Activated naive CD8-positive, alpha-beta T cell treated with anti-CD3 and anti-CD28 coated beads, Interleukin-2, amount 50 U/mL, for 16 hours (primary cell): ENCODE measurements around the gene HLA-DMA.

ENCODE experiments used
- DNase-seq: peaks from one replicate; pipeline ENCODE4 v3.0.0-alpha.2; 2020; ENCODE audit warnings: low read depth, low spot score

The HLA-DMA gene

DNA sequence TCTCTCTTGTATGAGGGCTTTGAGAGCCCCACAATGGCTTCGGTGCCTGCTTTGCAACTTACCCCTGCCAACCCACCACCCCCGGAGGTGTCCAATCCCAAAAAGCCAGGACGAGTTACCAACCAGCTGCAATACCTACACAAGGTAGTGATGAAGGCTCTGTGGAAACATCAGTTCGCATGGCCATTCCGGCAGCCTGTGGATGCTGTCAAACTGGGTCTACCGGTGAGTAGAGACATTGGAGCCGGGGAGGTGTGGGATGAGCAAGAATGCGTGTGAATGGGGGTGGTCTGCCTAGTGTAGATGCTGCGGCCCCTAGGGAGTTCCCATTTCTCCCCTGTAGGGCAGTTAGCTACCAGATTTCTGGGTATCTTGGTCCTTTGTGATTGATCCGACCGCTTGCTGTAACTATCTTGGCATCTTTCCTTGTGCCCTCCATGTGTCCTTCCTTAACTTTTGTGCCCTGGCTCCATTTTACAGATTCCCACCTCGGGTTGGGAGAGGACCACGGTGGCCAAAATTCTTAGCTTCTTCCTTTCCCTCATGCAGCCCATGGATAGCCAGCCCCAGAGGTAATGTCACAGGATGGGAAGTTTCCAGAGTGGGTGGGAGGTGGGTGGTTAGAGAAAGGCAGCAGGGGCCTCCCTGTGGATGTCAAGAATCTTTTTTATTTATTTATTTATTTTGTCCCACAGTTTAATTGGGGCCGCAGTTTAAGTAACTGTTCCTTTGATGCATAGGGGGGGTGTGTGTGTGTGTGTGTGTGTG is 21.8 kb upstream of the HLA-DMA start:
- no peak for DNase-seq

DNA sequence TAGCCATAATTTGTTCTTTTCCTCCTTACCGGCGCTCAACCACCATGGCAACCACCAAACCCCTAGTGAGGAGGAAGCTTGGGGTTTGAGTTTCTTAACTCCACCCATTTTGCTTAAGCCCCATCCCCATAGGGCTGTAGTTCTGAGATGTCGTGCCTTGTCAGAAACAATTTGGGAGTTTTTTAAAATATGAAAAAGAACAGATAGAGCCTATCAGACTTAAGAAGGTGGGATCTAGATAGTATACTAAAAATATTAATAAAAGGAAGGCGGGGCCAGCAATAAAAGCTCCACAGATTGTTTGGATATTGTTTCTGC is 21.1 kb upstream of the HLA-DMA start:
- DNase-seq, result no peak

DNA sequence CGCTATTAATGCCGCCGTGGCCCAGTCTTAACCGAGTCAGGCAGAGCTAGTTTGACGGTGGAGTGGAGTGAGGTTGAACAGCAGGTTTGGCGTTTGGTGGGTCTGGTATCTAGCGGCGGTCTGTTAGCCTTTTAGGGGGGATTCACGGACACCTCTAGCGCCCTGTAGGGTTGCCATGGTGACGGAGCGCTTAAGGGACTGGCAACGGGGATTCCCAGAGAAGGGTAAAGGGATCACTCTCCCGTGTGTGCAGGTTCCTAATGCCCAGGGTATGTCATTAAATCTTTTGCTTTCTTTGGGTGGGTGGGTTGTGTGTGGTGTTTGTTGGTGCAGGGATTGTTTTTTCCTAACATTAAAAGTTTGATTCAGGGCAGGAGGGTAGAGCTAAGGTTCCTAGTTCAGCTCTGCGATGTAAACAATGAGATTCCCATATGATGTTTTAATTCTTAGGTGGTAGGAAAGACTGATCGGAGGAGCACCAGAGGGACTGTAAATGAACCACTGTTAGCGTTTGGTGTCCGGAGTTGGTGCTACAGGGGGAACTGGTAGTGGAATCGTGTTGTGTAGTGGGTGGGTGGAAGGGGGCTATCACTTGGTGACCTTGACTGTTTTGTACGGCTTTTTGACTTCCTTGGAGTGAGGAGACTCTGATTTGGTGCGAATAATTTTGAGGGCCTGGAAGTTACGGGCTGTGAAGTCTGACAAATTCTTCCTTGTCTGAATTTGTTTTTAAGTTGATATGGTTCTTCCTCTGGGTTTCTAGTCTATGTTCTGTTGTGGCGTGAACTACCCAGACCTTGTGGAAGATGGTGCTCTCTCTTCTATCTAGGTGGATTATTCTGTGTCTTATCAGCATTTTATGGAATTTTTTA is 20.5 kb upstream of the HLA-DMA start:
- no peak for DNase-seq

DNA sequence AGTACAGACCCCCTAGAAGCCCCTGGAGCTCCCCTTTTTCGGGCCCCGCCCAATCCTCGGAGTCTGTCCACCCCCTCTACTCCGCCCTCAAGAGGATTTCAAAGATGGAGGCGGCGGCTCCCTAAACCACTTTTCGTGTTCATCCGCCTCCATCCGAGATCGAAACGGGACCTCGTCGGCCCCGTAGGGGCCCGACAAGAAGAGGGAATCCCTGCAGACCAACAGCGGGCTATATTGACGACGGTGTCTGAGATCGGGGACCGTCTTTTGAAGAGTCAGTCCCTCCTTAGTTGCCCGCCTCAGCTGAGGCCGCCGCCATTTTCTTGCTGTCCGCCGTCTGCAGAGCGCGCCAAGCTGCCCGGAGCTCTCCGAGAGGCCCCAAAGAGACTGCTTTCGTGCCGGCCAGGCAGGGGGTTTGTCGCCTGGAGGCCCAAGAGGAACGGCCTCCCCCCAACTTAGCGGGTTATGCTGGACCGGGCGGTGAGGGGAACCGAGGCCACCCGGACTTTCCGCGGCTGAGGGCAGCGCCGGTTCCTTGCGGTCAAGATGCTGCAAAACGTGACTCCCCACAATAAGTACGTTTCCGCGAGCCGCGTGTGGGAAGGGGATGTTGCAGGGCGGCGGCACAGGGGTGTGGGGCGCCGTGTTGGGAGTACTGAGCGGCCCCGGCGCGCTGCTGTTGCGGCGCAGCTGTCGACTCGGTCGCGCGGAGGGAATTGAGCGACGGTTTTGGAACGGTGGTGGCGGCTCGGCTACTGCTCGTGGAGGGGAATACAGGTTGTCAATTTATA is 19.7 kb upstream of the HLA-DMA start:
- no peak for DNase-seq

DNA sequence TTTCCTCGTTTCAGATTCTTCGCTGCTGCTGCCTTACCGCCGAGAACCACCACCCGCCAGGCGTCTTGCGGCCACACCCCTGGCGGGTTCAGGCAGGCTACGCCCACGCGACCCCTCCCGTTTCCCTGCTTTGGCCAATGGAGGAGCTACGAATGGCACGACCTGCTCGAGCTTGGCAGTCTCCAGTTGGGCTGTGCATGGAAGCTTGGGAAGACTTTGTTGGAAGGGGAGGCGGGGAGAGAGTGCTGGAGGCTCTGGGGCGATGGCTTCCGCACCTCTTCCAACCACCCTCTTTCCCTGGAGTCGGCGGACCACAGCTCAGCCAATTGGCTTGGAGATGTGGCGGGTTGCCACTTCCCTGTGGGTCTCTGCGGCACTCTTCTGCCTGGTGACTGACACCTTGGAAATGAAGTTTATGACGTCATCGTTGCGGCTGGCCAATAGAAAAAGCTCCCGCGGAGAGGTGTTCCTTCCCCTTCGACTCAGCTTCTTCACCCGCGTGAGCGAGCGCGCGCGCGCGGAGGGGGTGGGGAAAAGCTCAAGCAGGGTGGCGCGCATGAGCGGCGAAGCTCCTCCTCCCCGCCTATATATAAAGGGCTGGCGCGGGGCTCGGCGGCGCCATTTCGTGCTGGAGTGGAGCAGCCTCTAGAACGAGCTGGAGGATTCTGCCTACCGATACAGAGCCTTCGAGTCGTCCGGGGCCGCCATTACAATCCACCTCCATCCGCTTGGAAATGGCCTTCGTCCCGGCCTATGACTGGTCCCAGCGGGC is 18.9 kb upstream of the HLA-DMA start:
- peak; percentile 98 for DNase-seq

DNA sequence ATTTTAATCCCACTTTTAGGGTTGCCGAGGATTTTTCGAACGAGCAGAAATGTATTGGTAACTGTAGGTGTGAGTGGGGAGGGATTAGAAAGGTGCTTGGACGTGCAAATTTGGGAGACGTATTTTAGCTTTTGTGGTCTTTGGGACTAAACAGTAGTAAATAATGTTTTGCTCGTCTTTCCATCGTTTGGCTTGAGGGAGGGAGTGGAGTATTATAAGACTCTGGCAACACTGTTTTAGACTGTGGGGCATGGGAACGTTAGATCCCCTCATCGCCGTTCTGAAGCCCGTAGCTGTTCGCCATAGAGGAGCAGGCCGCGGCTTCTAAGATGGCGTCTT is 18.3 kb upstream of the HLA-DMA start:
- DNase-seq, result no peak

DNA sequence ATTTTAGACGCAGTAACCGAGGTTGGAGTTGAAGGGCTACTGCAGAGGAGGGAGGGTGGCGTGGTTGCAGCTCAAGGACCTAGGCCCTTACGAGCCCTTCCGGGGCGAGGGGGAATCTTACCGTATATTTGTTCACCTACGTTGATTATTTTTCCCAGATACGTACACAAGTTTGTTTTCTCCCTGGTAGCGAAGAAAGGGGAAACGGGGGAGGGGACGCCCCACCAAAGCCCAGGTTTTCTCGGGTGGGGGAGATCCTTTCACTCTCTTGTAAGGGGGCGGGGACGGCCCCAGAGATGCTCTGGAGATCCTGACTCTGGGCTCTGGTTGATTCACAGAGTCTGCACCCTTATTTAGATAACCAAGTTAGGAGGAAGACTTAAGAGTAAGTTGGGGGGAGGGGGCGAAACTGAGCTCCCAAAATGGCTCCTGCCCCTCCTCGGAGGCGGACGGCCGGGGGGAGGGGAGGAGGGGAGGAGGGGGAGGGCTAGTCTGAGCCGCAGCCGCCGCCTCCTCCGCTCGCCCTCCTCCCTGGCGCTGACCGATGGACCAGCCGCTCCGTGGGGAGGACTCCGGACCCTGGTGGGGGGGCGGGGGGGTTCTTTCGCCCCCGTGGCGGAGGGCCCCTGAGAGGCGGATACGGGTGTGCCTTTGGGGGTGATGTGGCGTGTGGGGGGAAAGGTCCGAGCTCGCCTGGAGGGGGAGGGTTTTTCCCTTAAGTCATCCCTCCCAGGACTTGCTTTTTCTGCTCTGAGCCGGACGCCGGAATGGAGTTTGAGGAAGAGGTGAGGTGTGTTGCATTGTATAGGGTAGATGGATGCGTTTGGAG is 17.7 kb upstream of the HLA-DMA start:
- peak; percentile 70 for DNase-seq

DNA sequence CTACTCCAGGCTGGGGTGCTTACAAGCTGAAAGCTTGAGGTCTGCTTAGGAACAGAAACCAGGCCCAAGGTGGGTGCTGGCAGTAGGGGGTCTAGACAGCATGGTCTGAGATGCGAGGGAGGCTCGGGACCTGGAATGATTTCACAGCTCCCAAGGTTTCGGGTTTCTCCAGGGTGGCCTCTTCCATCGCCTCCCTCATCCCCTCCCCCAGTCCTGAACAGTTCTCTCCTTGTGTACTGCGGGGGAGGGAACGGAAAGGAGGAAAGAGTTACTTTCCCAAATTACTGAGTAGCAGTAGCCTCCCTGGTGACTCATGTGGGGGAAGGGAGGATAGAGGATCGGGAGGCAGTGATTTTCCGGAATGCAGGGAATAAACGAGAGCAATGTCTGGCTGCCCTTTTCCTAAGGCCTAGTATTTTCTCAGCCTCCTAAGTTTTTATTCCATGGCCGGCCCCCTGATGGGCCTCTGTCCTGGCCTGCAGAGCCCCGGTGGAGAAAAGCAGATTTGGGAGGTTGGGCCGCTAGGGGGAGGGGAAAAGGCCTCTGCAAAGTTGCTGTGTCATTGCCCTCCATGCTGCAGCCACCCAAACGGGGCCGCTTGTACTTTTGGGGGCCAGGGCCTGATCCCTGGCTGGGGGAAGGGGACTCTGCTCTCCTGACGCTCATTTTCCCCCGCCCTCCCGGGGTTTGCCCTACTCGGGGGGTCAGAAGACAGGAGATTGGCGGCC is 17.0 kb upstream of the HLA-DMA start:
- peak; percentile 62 for DNase-seq

DNA sequence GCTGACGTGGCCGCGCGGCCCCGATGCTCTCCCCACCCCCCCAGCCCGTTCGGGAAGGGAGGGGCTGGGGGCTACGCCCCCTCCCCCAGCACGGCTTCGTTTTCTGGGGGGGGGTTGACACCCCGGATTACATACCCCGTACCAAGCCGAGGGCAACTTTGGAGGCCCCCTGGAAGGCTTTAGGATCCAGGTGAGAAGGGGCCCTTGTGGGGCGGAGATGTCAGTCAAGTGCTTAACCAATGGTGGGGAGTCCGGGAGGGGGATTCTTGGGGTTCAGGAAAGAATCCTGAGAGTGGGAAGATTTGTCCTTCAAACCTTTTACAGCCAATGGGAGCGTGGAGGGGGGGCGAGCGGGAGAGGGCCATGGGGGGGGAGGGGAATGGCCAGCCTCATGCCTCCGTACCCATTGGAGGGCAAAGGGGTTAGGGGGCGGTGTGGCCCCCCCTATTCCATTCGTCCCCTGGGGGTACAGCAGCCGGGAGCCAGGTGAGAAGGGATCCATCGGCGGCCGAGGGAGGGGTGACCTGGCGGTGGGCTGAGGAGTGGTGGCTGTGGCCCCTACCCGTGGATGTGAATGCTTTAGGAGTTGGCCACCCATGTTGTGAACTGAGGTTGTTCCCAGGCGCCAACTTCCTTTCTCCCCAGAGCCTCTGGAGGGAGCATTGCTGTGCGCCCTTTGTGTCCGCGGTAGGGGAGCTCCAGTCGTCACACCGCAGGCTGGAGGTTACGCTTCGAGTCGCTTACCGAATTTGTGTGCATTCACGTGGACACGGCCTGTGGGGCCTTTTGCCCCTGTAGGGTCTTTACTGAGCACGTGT is 16.2 kb upstream of the HLA-DMA start:
- peak; percentile 52 for DNase-seq

DNA sequence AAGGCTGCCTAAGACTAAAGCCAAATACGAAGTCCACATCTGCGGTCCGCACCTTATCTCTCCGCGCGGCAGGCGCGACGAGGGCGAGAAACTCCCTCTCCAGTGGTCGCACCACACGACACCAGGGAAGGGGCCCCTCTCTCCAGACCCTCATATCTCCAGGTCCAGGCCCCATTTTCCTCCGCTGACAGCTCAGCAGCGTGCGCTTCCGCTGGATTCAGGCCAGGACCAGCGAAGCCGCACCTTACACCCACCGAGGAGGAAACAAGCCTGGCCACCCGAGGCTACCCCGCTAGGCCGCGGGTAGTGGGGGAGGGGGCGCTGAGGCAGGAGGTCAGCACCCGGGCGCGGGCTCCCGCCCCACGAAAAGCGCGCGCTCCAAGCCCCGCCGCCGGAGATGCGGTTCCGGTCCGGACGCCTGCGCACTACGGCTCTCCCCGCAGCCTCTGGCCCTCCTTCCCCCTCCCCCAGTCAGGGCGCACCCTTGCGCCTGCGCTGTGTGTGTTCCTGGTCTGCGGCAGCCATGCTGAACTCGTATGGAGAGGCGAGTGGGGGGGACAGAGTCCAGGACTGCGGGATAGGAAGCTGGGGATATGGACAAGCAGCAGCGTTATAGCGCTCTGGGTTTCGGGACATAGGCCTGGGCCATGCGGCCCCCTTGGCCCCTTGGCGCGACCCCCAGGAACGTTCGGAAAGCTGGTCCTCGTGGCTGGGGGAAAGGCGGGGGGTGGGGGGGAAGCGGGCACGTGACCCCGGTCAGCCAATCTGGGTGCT is 15.4 kb upstream of the HLA-DMA start, which contains the start of gene BRD2:
TSS of gene BRD2 (plus strand) at position 502 of the 774 bp plus-strand sequence. CDS start 4,305 bp downstream, outside the sequence.
- DNase-seq, result peak; percentile 85

DNA sequence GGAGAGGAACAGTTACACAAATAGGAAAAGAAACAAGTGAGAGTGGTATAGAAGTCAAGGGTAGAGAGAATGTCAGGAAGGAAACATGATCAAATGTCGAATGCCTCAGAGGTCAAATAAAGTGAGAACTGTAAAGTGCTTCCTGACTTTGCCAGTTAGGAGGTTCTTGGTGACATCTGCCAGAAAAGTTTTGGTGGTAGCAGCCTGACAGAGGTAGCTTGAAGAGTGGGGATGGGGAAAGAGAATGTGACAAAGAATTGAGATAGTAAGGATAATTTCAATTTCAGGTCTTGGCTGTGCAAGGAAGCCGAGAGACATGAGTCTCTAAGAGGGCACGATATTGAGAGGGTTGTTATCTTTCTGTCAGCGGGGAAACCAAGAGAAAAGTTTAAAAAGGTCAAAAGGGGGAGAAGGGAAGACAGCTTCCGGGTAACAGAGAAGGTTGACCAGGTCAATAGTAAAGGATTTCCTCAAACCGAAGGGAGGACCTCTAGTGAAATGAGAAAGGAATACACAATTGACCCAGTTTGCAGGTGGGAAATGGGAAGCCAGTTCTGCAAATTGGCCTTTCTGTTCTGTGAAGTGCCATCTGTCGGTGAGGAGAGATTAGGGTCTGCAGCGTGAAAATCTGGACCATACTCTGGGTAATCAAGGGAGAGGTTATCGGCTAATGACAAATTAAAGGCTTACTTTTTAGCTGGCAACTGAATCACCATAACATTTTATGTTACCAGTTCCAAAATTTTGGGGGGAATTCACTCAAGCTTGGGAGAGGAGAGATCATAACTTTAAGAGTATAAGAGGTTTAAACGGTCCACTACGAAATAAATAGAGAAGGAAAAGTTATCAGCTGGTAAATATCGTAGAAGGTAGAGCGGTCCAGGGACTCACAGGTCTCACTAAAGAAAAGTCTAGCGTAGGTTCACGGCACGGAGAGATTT is 14.5 kb upstream of the HLA-DMA start:
- no peak for DNase-seq

DNA sequence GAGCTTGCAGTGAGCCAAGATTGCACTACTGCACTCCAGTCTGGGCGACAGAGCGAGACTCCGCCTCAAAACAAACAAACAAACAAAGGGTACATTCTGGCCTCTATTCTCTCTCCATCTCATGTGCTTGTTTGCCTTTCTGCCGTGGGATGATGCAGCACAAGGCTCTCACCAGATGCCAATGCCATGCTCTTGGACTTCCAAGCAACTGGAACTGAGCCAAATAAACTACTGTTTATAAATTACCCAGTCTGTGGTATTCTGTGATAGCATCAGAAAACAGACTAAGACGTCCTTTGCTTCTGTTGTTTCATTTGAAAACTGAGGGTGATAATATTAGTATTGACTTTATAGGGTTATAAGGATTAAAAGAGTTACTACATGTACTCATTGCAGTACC is 11.9 kb upstream of the HLA-DMA start:
- DNase-seq, result no peak

DNA sequence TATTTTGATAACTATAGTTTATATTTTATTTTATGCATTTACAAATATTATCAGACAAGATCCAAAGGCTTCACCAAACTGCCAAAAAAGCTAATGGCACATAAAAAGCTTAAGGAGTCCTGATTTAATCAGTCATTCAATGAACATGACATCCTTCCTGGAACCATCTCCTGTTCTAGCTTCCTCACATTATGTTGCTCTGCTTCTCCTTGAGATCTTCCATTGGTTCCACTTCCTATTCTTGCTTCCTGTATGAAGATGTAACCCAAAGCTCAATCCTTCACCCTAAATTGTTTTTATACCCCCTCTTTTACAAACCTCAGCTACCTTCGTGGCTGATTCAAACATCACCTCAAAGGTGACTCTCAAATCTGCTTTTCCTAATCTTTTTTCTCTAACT is 11.0 kb upstream of the HLA-DMA start:
- DNase-seq, result no peak

DNA sequence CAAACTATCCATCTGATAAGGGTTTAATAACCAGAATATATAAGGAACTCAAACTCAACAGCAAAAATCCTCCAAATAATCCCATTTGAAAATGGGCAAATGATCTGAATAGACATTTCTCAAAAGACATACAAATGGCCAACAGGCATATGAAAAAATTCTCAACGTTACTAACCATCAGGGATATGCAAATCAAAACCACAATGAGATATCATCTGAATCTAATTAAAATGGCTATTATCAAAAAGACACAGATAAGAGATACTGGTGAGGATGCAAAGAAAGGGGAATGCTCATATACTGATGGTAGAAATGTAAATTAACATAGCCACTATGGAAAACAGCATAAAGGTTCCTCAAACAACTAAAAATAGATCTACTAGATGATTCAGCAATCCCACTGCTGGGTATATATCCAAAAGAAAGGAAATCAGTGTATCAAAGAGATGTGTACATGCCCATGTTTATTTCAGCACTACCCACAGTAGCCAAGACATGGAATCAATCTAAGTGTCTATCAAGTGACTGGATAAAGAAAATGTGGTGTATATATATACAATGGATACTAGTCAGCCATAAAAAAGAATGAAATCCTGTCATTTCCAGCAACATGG is 9.4 kb upstream of the HLA-DMA start:
- no peak for DNase-seq

DNA sequence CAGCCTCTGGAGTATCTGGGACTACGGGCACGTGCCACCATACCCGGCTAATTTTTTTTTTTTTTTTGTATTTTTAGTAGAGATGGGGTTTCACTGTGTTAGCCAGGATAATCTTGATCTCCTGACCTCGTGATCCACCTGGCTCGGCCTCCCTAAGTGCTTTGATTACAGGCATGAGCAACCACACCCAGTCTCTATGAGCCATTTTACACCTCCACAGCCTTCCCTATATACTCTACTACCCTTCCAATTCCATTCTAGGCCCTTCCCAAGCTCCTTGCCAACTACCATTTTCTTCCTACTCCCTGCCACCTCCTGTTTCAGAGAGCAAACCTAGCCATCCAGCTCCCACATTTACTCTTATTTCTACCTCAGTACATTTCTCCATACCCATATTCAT is 7.7 kb upstream of the HLA-DMA start:
- DNase-seq, result no peak

DNA sequence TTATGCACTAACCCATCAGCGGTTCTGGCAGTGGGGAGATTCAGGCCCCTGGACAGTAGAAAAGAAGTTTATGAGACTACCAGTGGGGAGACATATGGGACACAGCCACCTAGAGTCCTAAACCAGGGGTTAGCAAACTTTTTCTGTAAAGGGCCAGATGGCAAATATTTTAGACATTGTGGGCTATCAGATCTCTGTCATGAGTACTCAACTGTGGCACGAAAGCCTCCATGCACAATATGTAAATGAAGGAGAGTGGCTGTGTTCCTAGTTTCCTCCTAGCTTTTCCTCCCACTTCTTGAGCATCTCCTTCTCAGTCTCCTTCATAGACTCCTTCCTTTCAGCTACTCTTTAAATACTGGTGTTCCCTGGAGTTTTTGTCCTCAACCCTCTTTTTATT is 3.3 kb upstream of the HLA-DMA start:
- no peak for DNase-seq
